H9 (cell line): ENCODE data around the gene GGPS1. TPM values are rescaled to one million over a fixed set of nuclear protein-coding genes. Genes with fewer than 3 reads are reported as not detected.
"Not testable (repeated sequence)": the region's sequence is repeated elsewhere in the genome, so short reads cannot be mapped to it uniquely, and the experiment has no call there.

Experiments used
- DNase-seq: peaks from one replicate; pipeline ENCODE4 v3.0.0-alpha.2; 2017
- H2AFZ ChIP-seq: one replicate; pipeline ENCODE4 v1.6.1; 2013; ENCODE audit warnings: mild to moderate bottlenecking, low read length, control low read depth, moderate library complexity
- H2AK5ac ChIP-seq: 2 replicates; pipeline ENCODE4 v1.6.1; 2013; ENCODE audit warnings: low read length, control low read depth, mixed read lengths; ENCODE audit not compliant: insufficient read length
- H2BK120ac ChIP-seq: one replicate; pipeline ENCODE4 v1.6.1; 2013; ENCODE audit warnings: low read depth, mild to moderate bottlenecking, low read length, control low read depth, inconsistent platforms; ENCODE audit not compliant: poor library complexity, severe bottlenecking
- H2BK12ac ChIP-seq: 2 replicates; pipeline ENCODE4 v1.6.1; 2013; ENCODE audit warnings: low read length, control low read depth, mixed read lengths, low read depth; ENCODE audit not compliant: insufficient read length
- H2BK15ac ChIP-seq: 2 replicates; pipeline ENCODE4 v1.6.1; 2013; ENCODE audit warnings: low read depth, low read length, control low read depth
- H2BK20ac ChIP-seq: one replicate; pipeline ENCODE4 v1.6.1; 2013; ENCODE audit warnings: low read depth, mild to moderate bottlenecking, low read length, control low read depth, inconsistent platforms; ENCODE audit not compliant: poor library complexity, severe bottlenecking
- H2BK5ac ChIP-seq: 2 replicates; pipeline ENCODE4 v1.6.1; 2013; ENCODE audit warnings: low read length, control low read depth, mixed read lengths; ENCODE audit not compliant: insufficient read length
- H3K14ac ChIP-seq: 2 replicates; pipeline ENCODE4 v1.6.1; 2013; ENCODE audit warnings: low read length, control low read depth; ENCODE audit not compliant: insufficient read depth
- H3K18ac ChIP-seq: 2 replicates; pipeline ENCODE4 v1.6.1; 2013; ENCODE audit warnings: low read depth, mild to moderate bottlenecking, mixed read lengths, low read length, control low read depth; ENCODE audit not compliant: insufficient read length
- H3K23ac ChIP-seq: 2 replicates; pipeline ENCODE4 v1.6.1; 2013; ENCODE audit warnings: low read length, control low read depth, mixed read lengths, low read depth; ENCODE audit not compliant: insufficient read length
- H3K23me2 ChIP-seq: 2 replicates; pipeline ENCODE4 v1.6.1; 2013; ENCODE audit warnings: low read depth, mild to moderate bottlenecking, mixed read lengths, low read length, control low read depth; ENCODE audit not compliant: insufficient read length, poor library complexity, severe bottlenecking
- H3K27ac ChIP-seq: 2 replicates; pipeline ENCODE4 v1.5.1; 2013; ENCODE audit warnings: low read length, control low read depth, mixed read lengths, low read depth; ENCODE audit not compliant: insufficient read length
- H3K27me3 ChIP-seq: 2 replicates; pipeline ENCODE4 v1.6.1; 2013; ENCODE audit warnings: low read length, control low read depth, inconsistent platforms; ENCODE audit not compliant: insufficient read depth
- H3K4ac ChIP-seq: 2 replicates; pipeline ENCODE4 v1.6.1; 2013; ENCODE audit warnings: low read depth, mild to moderate bottlenecking, control low read depth, inconsistent platforms, low read length, moderate library complexity
- H3K4me1 ChIP-seq: 2 replicates; pipeline ENCODE4 v1.6.1; 2013; ENCODE audit warnings: low read length, control low read depth, inconsistent platforms; ENCODE audit not compliant: insufficient read depth
- H3K4me2 ChIP-seq: 2 replicates; pipeline ENCODE4 v1.6.1; 2013; ENCODE audit warnings: low read length, control low read depth, mixed read lengths; ENCODE audit not compliant: insufficient read length, insufficient read depth
- H3K56ac ChIP-seq: 2 replicates; pipeline ENCODE4 v1.6.1; 2013; ENCODE audit warnings: low read depth, mild to moderate bottlenecking, mixed read lengths, low read length, control low read depth; ENCODE audit not compliant: insufficient read length
- H3K79me1 ChIP-seq: 2 replicates; pipeline ENCODE4 v1.6.1; 2013; ENCODE audit warnings: low read depth, mild to moderate bottlenecking, moderate library complexity, low read length, control low read depth, inconsistent platforms; ENCODE audit not compliant: insufficient read depth, poor library complexity, severe bottlenecking
- H3K79me2 ChIP-seq: 2 replicates; pipeline ENCODE4 v1.6.1; 2013; ENCODE audit warnings: low read length, control low read depth, inconsistent platforms; ENCODE audit not compliant: insufficient read depth
- H3K9ac ChIP-seq: 2 replicates; pipeline ENCODE4 v1.6.1; 2013; ENCODE audit warnings: low read length, control low read depth, mixed read lengths; ENCODE audit not compliant: insufficient read length; ENCODE audit errors: extremely low read depth
- H3K9me3 ChIP-seq: one replicate; pipeline ENCODE4 v1.6.1; 2013; ENCODE audit warnings: low read depth, low read length, inconsistent platforms; ENCODE audit not compliant: control insufficient read depth
- H3T11ph ChIP-seq: one replicate; pipeline ENCODE4 v1.6.1; 2013; ENCODE audit warnings: mild to moderate bottlenecking, low read length, control low read depth, inconsistent platforms
- H4K20me1 ChIP-seq: one replicate; pipeline ENCODE4 v1.6.1; 2013; ENCODE audit not compliant: control insufficient read depth, insufficient read length, insufficient read depth
- H4K5ac ChIP-seq: 2 replicates; pipeline ENCODE4 v1.6.1; 2013; ENCODE audit warnings: low read depth, mild to moderate bottlenecking, mixed read lengths, low read length, control low read depth; ENCODE audit not compliant: insufficient read length
- H4K8ac ChIP-seq: replicated peaks from 2 replicates; pipeline ENCODE4 v1.6.1; 2013; ENCODE audit warnings: low read length, control low read depth, mixed read lengths, low read depth; ENCODE audit not compliant: insufficient read length
- H4K91ac ChIP-seq: 2 replicates; pipeline ENCODE4 v1.6.1; 2013; ENCODE audit warnings: low read depth, mild to moderate bottlenecking, moderate library complexity, mixed read lengths, low read length, control low read depth; ENCODE audit not compliant: insufficient read length
- H3K27ac Mint-ChIP-seq, 3 experiments: 2 replicates in 2 of 3; 3 replicates in 1 of 3; pipeline ENCODE4 v1.8.0; 2020 to 2021; ENCODE audit warnings: mixed read lengths in 3 of 3, mild to moderate bottlenecking in 1 of 3, moderate library complexity in 1 of 3
- H3K27me3 Mint-ChIP-seq: 2 replicates; pipeline ENCODE4 v1.8.0; 2021; ENCODE audit warnings: low read depth, mild to moderate bottlenecking, moderate library complexity, mixed read lengths
- H3K36me3 Mint-ChIP-seq, 3 experiments: 2 replicates in 2 of 3; 3 replicates in 1 of 3; pipeline ENCODE4 v1.8.0; 2020 to 2021; ENCODE audit warnings: low read depth in 3 of 3, mixed read lengths in 3 of 3; ENCODE audit not compliant: insufficient read depth in 1 of 3
- H3K4me1 Mint-ChIP-seq, 2 experiments: 2 replicates each; pipeline ENCODE4 v1.8.0; 2020; ENCODE audit warnings: mixed read lengths in 2 of 2
- H3K4me3 Mint-ChIP-seq, 2 experiments: 2 replicates in 1 of 2; 3 replicates in 1 of 2; pipeline ENCODE4 v1.8.0; 2020 to 2021; ENCODE audit warnings: mild to moderate bottlenecking in 2 of 2, mixed read lengths in 2 of 2, moderate library complexity in 1 of 2
- H3K9me3 Mint-ChIP-seq, 2 experiments: 2 replicates in 1 of 2; 3 replicates in 1 of 2; pipeline ENCODE4 v1.8.0; 2020; ENCODE audit warnings: mild to moderate bottlenecking in 2 of 2, mixed read lengths in 2 of 2, moderate library complexity in 1 of 2
- WGBS: extraction: QIAGEN DNeasy Blood & Tissue Kit; methylation state at CpG from one replicate; pipeline ENCODE4 v1.1.7; 2013; ENCODE audit warnings: missing lambda C conversion rate, low lambda C conversion rate, mixed read lengths; ENCODE audit not compliant: insufficient read length; ENCODE audit errors: extremely low coverage; 5-methylcytosine and 5-hydroxymethylcytosine counted together
- total RNA-seq: library from RNA; stranded (reverse); gene quantifications from 2 replicates; pipeline ENCODE4 v1.2.1, GENCODE V29; 2021
- TF ChIP-seq, protein P1 (sequence below): fragments of 200-600 bp; sonication (generic); conservative IDR thresholded peaks from 3 replicates; pipeline ENCODE4 v1.8.0; 2021; ENCODE audit warnings: antibody characterized with exemption, mild to moderate bottlenecking

GGPS1 gene
- total RNA-seq, 1 experiment from 2014 or later, result 44.7 TPM

DNA sequence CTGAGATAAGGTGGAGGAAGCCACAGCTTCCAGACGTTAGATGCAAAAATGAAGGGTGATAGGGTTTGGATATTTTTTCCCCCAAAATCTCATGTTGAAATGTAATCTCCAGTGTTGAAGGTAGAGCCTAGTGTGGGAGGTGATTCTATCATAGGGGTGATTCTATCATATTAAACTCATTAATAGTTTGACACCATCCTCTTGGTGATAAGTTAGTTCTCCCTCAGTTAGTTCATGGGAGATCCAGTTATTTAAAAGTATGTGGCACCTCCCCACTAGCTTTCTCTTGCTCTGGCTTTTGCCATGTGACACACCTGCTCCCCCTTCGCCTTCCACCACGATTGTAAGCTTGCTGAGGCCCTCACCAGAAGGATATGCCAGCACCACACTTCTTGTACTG, 30.5 kb downstream of the GGPS1 start:
- Mint-ChIP-seq H3K27me3 (no peaks in the 10 kb centered on the region), H3K4me1 (peaks cover 7 to 15% of the 10 kb centered on the region in 2 experiments), H3K9me3 (no peaks in the 10 kb centered on the region), H3K4me3 (no peak overlapping the region), H3K27ac (no peak overlapping the region; a peak in 1 of 7 replicates), H3K36me3 (no peaks in the 10 kb centered on the region)
- H2BK20ac ChIP-seq, result no peak overlapping the region
- H3K9ac ChIP-seq, result no peak overlapping the region
- H3K23me2 ChIP-seq, result no peaks in the 10 kb centered on the region
- no peak overlapping the region for H2BK5ac ChIP-seq
- H4K8ac ChIP-seq, result no peak overlapping the region
- no peak overlapping the region for H2BK120ac ChIP-seq
- no peak overlapping the region for H3K27ac ChIP-seq
- no peaks in the 10 kb centered on the region for H3K79me1 ChIP-seq
- no peak overlapping the region for H3K14ac ChIP-seq
- no peak overlapping the region for H2BK12ac ChIP-seq
- H3K23ac ChIP-seq, result no peak overlapping the region
- no peak overlapping the region for H3K4me2 ChIP-seq
- TF ChIP-seq, protein P1, sequence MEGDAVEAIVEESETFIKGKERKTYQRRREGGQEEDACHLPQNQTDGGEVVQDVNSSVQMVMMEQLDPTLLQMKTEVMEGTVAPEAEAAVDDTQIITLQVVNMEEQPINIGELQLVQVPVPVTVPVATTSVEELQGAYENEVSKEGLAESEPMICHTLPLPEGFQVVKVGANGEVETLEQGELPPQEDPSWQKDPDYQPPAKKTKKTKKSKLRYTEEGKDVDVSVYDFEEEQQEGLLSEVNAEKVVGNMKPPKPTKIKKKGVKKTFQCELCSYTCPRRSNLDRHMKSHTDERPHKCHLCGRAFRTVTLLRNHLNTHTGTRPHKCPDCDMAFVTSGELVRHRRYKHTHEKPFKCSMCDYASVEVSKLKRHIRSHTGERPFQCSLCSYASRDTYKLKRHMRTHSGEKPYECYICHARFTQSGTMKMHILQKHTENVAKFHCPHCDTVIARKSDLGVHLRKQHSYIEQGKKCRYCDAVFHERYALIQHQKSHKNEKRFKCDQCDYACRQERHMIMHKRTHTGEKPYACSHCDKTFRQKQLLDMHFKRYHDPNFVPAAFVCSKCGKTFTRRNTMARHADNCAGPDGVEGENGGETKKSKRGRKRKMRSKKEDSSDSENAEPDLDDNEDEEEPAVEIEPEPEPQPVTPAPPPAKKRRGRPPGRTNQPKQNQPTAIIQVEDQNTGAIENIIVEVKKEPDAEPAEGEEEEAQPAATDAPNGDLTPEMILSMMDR, result no peak
- H3K27me3 ChIP-seq, result no peaks in the 10 kb centered on the region
- no peak for DNase-seq
- no peak overlapping the region for H2AFZ ChIP-seq
- H4K5ac ChIP-seq, result no peak overlapping the region
- H2BK15ac ChIP-seq, result no peak overlapping the region
- no peak overlapping the region for H3K56ac ChIP-seq
- H3K9me3 ChIP-seq, result no peaks in the 10 kb centered on the region
- no peak overlapping the region for H3K4ac ChIP-seq
- peaks cover 4% of the 10 kb centered on the region; the same call in 1 of the 2 replicates for H3K4me1 ChIP-seq
- H3K79me2 ChIP-seq, result no peaks in the 10 kb centered on the region
- H3K18ac ChIP-seq, result no peak overlapping the region
- H3T11ph ChIP-seq, result no peak overlapping the region
- WGBS, result no CpG with 5 or more reads among the region's 3 CpGs
- no peak overlapping the region for H2AK5ac ChIP-seq
- no peaks in the 10 kb centered on the region for H4K20me1 ChIP-seq
- H4K91ac ChIP-seq, result no peak overlapping the region

DNA sequence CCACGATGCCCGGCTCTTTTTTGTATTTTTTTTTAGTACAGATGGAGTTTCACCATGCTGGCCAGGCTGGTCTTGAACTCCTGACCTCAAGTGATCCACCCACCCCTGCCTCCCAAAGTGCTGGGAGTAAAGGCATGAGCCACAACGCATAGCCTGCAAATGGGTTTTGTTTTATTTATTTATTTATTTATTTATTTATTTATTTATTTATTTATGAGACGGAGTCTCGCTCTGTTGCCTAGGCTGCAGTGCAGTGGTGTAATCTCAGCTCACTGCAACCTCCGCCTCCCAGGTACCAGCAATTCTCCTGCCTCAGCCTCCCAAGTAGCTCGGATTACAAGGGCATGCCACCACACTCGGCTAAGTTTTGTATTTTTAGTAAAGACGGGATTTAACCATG, 35.8 kb downstream of the GGPS1 start:
- H2BK12ac ChIP-seq, H3K14ac ChIP-seq, H3K56ac ChIP-seq, H3K9ac ChIP-seq, H3K27ac Mint-ChIP-seq, H4K8ac ChIP-seq, H3K23ac ChIP-seq, H3K27ac ChIP-seq, H3K4me2 ChIP-seq, H3K79me2 ChIP-seq, H3K4ac ChIP-seq, H3K36me3 Mint-ChIP-seq, H3K23me2 ChIP-seq, H3K9me3 ChIP-seq, H2BK15ac ChIP-seq, H3K4me3 Mint-ChIP-seq, H3K27me3 Mint-ChIP-seq, H4K5ac ChIP-seq, H4K20me1 ChIP-seq, H3K79me1 ChIP-seq, H3K4me1 ChIP-seq, H2BK20ac ChIP-seq, H2BK5ac ChIP-seq, H3T11ph ChIP-seq, DNase-seq, H4K91ac ChIP-seq, H3K18ac ChIP-seq, H2AFZ ChIP-seq, H3K27me3 ChIP-seq, H3K9me3 Mint-ChIP-seq, H2AK5ac ChIP-seq, H2BK120ac ChIP-seq: not testable (repeated sequence)
- no CpG with 5 or more reads among the region's 9 CpGs for WGBS
- H3K4me1 Mint-ChIP-seq, result peaks cover 15 to 16% of the 10 kb centered on the region in 2 experiments
